HCT116 (cell line): ENCODE data around the gene FOXN3. TPM values are rescaled to one million over a fixed set of nuclear protein-coding genes. Genes with fewer than 3 reads are reported as not detected.

ENCODE experiments used
- ATAC-seq: fragments of 200-7000 bp; cut with Tn5 transposase; 2 replicates; pipeline ENCODE4 v1.9.1; 2020; ENCODE audit warnings: mild to moderate bottlenecking, moderate library complexity
- BruUV-seq: library from RNA; stranded (reverse); fragments of 400-500 nt; replicated peaks from 2 replicates; lab custom pipeline; 2021; lab: Mats Ljungman, UMichigan
- CTCF ChIA-PET: fragments of 300-600 bp; sonication (Branson Sonifier 250); formaldehyde crosslinking; loops from one replicate; lab custom pipeline; 2021; ENCODE audit warnings: antibody characterized with exemption; lab: Charles Lee
- POLR2A ChIA-PET: fragments of 300-600, 350-600 bp; sonication (Branson Sonifier 250); formaldehyde crosslinking; loops from one replicate; lab custom pipeline; 2021; ENCODE audit warnings: antibody characterized with exemption; lab: Charles Lee
- RAD21 ChIA-PET, 2 experiments: fragments of 300-600 bp; sonication (Branson Sonifier 250); formaldehyde crosslinking; loops; one replicate each; lab custom pipeline; 2023; ENCODE audit warnings: low total read pairs in 2 of 2; ENCODE audit not compliant: uncharacterized antibody in 2 of 2, unreplicated experiment in 2 of 2, low non-redundant PET in 1 of 2; lab: Charles Lee
- DNase-seq: peaks from one replicate; pipeline ENCODE4 v3.0.0-alpha.2; 2010; ENCODE audit warnings: low read depth, low spot score
- H2AFZ ChIP-seq: fragments of 200-600 bp; shearing (Covaris generic), sonication (generic); 2 replicates; pipeline ENCODE4 v1.6.1; 2017; ENCODE audit warnings: low read depth, mixed run types, mixed read lengths, antibody characterized with exemption, low read length; ENCODE audit not compliant: poor library complexity, severe bottlenecking
- H3K27ac ChIP-seq: 2 replicates; pipeline ENCODE4 v1.5.1; 2012; ENCODE audit warnings: low read depth, low read length
- H3K27me3 ChIP-seq: fragments of 200-600 bp; sonication (generic); 2 replicates; pipeline ENCODE4 v1.6.1; 2016; ENCODE audit warnings: mixed run types, low read length, mixed read lengths; ENCODE audit not compliant: insufficient read depth
- H3K36me3 ChIP-seq, 2 experiments: fragments of 200-500 bp in 1 of 2; fragments of 200-600 bp in 1 of 2; sonication (Bioruptor generic) in 1 of 2; sonication (generic) in 1 of 2; 2 replicates each; pipeline versions ENCODE4 v1.5.1 to v1.6.1; 2014 to 2016; ENCODE audit warnings: low read length in 2 of 2, inconsistent platforms in 1 of 2, mixed read lengths in 1 of 2, mixed run types in 1 of 2; ENCODE audit not compliant: insufficient read depth in 2 of 2, control insufficient read depth in 1 of 2
- H3K4me1 ChIP-seq, 2 experiments: fragments of 200-600 bp in 1 of 2; sonication (generic) in 1 of 2; 2 replicates each; pipeline versions ENCODE4 v1.5.1 to v1.6.1; 2012 to 2017; ENCODE audit warnings: low read length in 2 of 2, inconsistent platforms in 1 of 2, mild to moderate bottlenecking in 1 of 2, mixed read lengths in 1 of 2, mixed run types in 1 of 2, moderate library complexity in 1 of 2; ENCODE audit not compliant: insufficient read depth in 2 of 2, control insufficient read depth in 1 of 2
- H3K4me2 ChIP-seq: fragments of 200-600 bp; sonication (generic); 2 replicates; pipeline ENCODE4 v1.6.1; 2017; ENCODE audit warnings: mixed run types, low read length, mixed read lengths
- H3K4me3 ChIP-seq, 2 experiments: fragments of 200-600 bp in 1 of 2; sonication (generic) in 1 of 2; replicated peaks in 1 of 2; 2 replicates each; pipeline ENCODE4 v1.5.1; 2011 to 2016; ENCODE audit warnings: low read length in 2 of 2, control low read depth in 1 of 2, low read depth in 1 of 2, mild to moderate bottlenecking in 1 of 2, mixed read lengths in 1 of 2, mixed run types in 1 of 2
- H3K79me2 ChIP-seq: fragments of 200-600 bp; sonication (generic); 2 replicates; pipeline ENCODE4 v1.6.1; 2017; ENCODE audit warnings: mild to moderate bottlenecking, mixed run types, low read length, moderate library complexity, mixed read lengths; ENCODE audit not compliant: insufficient read depth
- H3K9ac ChIP-seq: fragments of 200-600 bp; sonication (generic); 2 replicates; pipeline ENCODE4 v1.6.1; 2016; ENCODE audit warnings: low read length, mixed read lengths
- H3K9me2 ChIP-seq: fragments of 200-600 bp; sonication (generic), shearing (Covaris generic); 2 replicates; pipeline ENCODE4 v1.6.1; 2017; ENCODE audit warnings: mixed run types, mild to moderate bottlenecking, moderate library complexity; ENCODE audit not compliant: insufficient read depth
- H3K9me3 ChIP-seq, 2 experiments: fragments of 200-500 bp in 1 of 2; fragments of 200-600 bp in 1 of 2; sonication (Bioruptor generic) in 1 of 2; sonication (generic) in 1 of 2; 2 replicates each; pipeline ENCODE4 v1.6.1; 2014 to 2017; ENCODE audit warnings: low read length in 2 of 2, mixed read lengths in 2 of 2, inconsistent platforms in 1 of 2, low read depth in 1 of 2, mild to moderate bottlenecking in 1 of 2, mixed run types in 1 of 2, moderate library complexity in 1 of 2; ENCODE audit not compliant: control insufficient read depth in 1 of 2, insufficient read depth in 1 of 2
- H4K20me1 ChIP-seq: fragments of 200-600 bp; sonication (generic), shearing (Covaris generic); 2 replicates; pipeline ENCODE4 v1.6.1; 2017; ENCODE audit warnings: mixed run types, mild to moderate bottlenecking, moderate library complexity; ENCODE audit not compliant: insufficient read depth
- CEBPB ChIP-seq: IDR thresholded peaks from 2 replicates; pipeline ENCODE4 v1.6.1; 2012; ENCODE audit warnings: low read depth
- EGR1 ChIP-seq: IDR thresholded peaks from 2 replicates; pipeline ENCODE4 v1.6.1; 2012; ENCODE audit warnings: low read depth
- EZH2 ChIP-seq: fragments of 200-600 bp; sonication (generic); IDR thresholded peaks from 2 replicates; pipeline ENCODE4 v1.6.1; 2017; ENCODE audit warnings: antibody characterized with exemption, mixed run types
- EZH2phosphoT487 ChIP-seq: fragments of 200-600 bp; IDR thresholded peaks from 2 replicates; pipeline ENCODE4 v1.6.1; 2018; ENCODE audit warnings: antibody characterized with exemption, borderline replicate concordance
- FOSL1 ChIP-seq: IDR thresholded peaks from 2 replicates; pipeline ENCODE4 v1.6.1; 2012; ENCODE audit warnings: low read depth
- JUND ChIP-seq: IDR thresholded peaks from 2 replicates; pipeline ENCODE4 v1.6.1; 2012
- POLR2AphosphoS5 ChIP-seq: IDR thresholded peaks from 2 replicates; pipeline ENCODE4 v1.6.1; 2011; ENCODE audit warnings: mild to moderate bottlenecking, low read depth, low read length, moderate library complexity
- RAD21 ChIP-seq: IDR thresholded peaks from 2 replicates; pipeline ENCODE4 v1.6.1; 2012; ENCODE audit warnings: low read depth, mild to moderate bottlenecking
- SIN3A ChIP-seq: IDR thresholded peaks from 2 replicates; pipeline ENCODE4 v1.6.1; 2012; ENCODE audit warnings: low read depth
- SP1 ChIP-seq: IDR thresholded peaks from 2 replicates; pipeline ENCODE4 v1.6.1; 2012; ENCODE audit warnings: low read depth
- SRF ChIP-seq: IDR thresholded peaks from 2 replicates; pipeline ENCODE4 v1.6.1; 2012; ENCODE audit warnings: low read depth
- TCF7L2 ChIP-seq: IDR thresholded peaks from 2 replicates; pipeline ENCODE4 v1.7.0; 2011; ENCODE audit warnings: borderline replicate concordance, inconsistent platforms; ENCODE audit not compliant: insufficient read depth, insufficient read length; ENCODE audit errors: extremely low read depth
- ZNF274 ChIP-seq: fragments of 200-500 bp; sonication (Bioruptor generic); IDR thresholded peaks from 2 replicates; pipeline ENCODE4 v1.6.1; 2014; ENCODE audit warnings: mild to moderate bottlenecking, low read depth, low read length, inconsistent platforms
- intact Hi-C: fragments of 100-400 bp; cut with micrococcal nuclease; formaldehyde crosslinking; loops from 2 replicates; pipeline ENCODE4 v1.10.0; 2022
- total RNA-seq: library from RNA; stranded (reverse); gene quantifications from one replicate; pipeline ENCODE4 v1.2.1, GENCODE V29; 2021; ENCODE audit not compliant: unreplicated experiment
- TF ChIP-seq, protein P1 (sequence below): IDR thresholded peaks from 2 replicates; pipeline ENCODE4 v1.6.1; 2012; ENCODE audit warnings: low read depth
- TF ChIP-seq, protein P2 (sequence below): IDR thresholded peaks from 2 replicates; pipeline ENCODE4 v1.6.1; 2012
- TF ChIP-seq, protein P3 (sequence below): IDR thresholded peaks from 2 replicates; pipeline ENCODE4 v1.6.1; 2012

FOXN3 gene
- total RNA-seq, 1 experiment from 2014 or later: 20.0 TPM

DNA sequence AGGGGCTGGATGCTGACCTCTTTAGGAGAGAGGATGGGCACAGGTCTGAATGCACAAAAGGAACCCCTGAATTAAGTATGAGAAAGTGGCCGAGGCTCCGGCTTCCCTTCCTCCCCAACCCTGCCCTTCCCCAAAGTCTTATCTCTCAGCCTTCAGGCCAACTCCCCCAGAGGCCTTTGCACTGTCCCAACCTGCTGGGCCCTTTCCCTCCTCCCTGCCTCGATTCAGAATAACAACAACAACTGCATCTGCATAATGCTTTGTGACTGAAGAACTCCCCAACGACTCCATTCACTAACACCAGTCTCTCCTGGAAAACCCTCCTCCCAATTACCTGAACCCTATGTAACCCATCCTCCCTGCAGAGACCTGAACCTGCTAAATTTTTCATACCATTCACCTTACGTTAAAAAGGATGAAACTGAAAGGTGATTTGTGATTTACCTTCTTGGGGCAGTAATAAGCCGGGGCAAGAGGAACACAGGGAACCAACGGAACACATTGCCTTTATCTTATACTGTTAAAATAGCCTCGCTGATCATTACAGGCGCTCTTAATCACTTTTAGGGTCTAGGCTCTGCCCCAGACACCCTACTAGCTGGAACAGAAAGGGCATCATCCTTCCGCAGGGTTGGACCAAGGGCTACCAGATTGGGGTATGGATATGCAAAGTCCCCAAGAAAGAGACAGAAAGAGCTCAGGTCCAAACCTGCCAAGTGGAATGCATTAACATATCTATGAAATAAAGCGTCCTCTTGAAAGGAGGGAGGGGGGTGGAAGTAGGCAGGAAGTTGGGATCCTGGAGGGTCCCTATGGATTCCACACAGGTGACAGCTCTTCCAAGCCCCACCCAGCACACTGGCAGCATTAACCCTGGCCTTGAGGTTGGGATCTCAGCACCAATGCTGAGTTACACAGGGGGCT is 24.2 kb upstream of the FOXN3 start (continued):
- TF ChIP-seq, protein P1, sequence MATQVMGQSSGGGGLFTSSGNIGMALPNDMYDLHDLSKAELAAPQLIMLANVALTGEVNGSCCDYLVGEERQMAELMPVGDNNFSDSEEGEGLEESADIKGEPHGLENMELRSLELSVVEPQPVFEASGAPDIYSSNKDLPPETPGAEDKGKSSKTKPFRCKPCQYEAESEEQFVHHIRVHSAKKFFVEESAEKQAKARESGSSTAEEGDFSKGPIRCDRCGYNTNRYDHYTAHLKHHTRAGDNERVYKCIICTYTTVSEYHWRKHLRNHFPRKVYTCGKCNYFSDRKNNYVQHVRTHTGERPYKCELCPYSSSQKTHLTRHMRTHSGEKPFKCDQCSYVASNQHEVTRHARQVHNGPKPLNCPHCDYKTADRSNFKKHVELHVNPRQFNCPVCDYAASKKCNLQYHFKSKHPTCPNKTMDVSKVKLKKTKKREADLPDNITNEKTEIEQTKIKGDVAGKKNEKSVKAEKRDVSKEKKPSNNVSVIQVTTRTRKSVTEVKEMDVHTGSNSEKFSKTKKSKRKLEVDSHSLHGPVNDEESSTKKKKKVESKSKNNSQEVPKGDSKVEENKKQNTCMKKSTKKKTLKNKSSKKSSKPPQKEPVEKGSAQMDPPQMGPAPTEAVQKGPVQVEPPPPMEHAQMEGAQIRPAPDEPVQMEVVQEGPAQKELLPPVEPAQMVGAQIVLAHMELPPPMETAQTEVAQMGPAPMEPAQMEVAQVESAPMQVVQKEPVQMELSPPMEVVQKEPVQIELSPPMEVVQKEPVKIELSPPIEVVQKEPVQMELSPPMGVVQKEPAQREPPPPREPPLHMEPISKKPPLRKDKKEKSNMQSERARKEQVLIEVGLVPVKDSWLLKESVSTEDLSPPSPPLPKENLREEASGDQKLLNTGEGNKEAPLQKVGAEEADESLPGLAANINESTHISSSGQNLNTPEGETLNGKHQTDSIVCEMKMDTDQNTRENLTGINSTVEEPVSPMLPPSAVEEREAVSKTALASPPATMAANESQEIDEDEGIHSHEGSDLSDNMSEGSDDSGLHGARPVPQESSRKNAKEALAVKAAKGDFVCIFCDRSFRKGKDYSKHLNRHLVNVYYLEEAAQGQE: no peak

DNA sequence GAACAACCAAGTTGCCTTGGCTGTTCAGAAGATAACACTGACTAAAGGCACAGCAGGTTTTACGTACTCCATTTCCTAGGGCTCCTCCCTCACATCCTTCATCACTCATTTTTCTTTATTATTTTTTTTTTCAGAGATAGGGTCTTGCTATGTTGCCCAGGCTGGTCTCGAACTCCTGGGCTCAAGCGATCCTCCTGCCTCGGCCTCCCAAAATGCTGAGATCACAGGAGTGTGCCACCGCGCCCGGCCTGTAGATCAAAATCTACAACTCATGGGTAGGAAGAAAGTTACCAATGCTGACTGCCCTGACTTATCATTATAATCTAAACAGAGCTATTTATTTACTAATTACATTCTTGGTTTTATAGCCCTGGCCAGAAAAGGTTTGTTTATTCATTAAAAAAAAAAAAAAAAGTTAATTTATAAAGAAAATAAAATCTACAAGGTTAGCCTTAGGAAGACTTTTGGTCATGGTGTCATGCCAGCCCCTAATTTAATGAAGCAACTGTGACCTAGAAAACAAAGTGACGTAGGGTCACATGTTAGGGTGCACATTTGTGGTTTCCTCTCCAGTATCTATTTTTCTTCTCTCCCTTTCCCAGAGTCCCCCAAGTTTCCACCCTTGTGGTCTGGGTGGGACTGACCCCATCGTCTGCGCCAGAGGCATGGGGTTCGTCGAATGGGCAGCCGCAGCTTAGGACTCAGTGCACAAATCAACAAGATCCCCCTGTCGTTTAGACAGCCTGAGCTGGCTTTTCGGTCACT is 19.0 kb upstream of the FOXN3 start:
- POLR2A ChIA-PET: no interaction called here
- no peaks in the 10 kb centered on the region for H3K9me2 ChIP-seq
- H4K20me1 ChIP-seq: no peaks in the 10 kb centered on the region
- TF ChIP-seq, protein P2, sequence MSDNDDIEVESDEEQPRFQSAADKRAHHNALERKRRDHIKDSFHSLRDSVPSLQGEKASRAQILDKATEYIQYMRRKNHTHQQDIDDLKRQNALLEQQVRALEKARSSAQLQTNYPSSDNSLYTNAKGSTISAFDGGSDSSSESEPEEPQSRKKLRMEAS: no peak
- TF ChIP-seq POLR2AphosphoS5 (no peak), SP1 (no peak), ZNF274 (no peak), EZH2phosphoT487 (no peak), TCF7L2 (no peak), EGR1 (no peak), RAD21 (no peak), SIN3A (no peak), FOSL1 (no peak), JUND (no peak), EZH2 (no peak), CEBPB (no peak), SRF (no peak)
- TF ChIP-seq, protein P1: no peak
- TF ChIP-seq, protein P3, sequence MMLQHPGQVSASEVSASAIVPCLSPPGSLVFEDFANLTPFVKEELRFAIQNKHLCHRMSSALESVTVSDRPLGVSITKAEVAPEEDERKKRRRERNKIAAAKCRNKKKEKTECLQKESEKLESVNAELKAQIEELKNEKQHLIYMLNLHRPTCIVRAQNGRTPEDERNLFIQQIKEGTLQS: no peak
- no peak for DNase-seq
- no peak overlapping the region for H2AFZ ChIP-seq
- no peak overlapping the region for H3K4me3 ChIP-seq
- H3K27ac ChIP-seq: no peak overlapping the region
- ATAC-seq: no peak
- no peak overlapping the region for H3K4me2 ChIP-seq
- no peak overlapping the region for H3K9ac ChIP-seq
- H3K36me3 ChIP-seq: no peaks in the 10 kb centered on the region
- CTCF ChIA-PET: no interaction called here
- no TSS peak for BruUV-seq
- H3K79me2 ChIP-seq: no peaks in the 10 kb centered on the region
- no peaks in the 10 kb centered on the region for H3K4me1 ChIP-seq
- RAD21 ChIA-PET: no interaction called here
- no peaks in the 10 kb centered on the region for H3K9me3 ChIP-seq
- H3K27me3 ChIP-seq: no peaks in the 10 kb centered on the region
- intact Hi-C loops: no loop called here
